Peyer's patch (tissue), 4 donors: ENCODE measurements around the gene PDGFB.

Experiments used
- POLR2A ChIP-seq, 2 donors: fragments of 450-650 bp; IDR thresholded peaks; one replicate each; pipeline ENCODE4 v1.5.1; 2017; ENCODE audit warnings: antibody characterized with exemption in 2 of 2, mild to moderate bottlenecking in 2 of 2, moderate library complexity in 2 of 2
- TF ChIP-seq, protein P1 (sequence below), 6 experiments: fragments of 450-650 bp in 4 of 6; fragments of 200-600 bp in 2 of 6; sonication (generic) in 1 of 6; IDR thresholded peaks; one replicate each; pipeline ENCODE4 v1.5.1; 2017 to 2019; ENCODE audit warnings: antibody characterized with exemption in 6 of 6, mild to moderate bottlenecking in 3 of 6, moderate library complexity in 1 of 6

DNA sequence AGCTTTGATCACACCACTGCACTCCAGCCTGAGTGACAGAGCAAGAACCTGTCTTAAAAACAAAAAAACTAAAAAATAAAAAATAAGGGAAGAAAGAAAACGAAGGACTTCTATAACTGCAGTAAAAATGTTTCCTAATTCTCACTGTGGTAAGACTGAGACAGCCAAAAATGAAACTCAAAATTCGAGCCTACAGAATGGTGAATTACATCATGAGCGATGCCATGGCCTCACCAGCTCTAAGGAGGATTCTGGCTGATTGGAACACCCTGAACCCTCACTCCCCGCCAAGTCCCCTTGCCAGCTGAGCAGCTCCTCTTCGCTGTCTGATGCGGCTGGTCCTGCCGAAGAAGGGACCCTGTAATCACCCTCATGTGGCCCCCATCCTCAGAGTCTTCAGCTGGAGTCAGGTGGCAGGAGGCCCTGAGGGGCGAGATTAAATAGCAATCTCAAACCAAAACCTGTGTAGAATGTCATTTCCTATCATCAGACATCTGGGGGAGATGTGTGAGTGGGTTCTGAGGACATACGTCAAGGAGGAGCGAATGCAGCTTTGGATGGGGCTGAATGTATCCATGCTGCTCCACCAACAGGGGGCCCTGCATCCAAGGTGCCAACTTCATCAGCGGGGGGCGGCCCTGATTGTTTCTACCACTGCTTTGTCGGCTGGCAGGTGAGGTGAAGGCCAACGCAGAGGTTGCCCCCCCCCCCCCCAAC, 29.2 kb downstream of the PDGFB start:
- no peak for TF ChIP-seq POLR2A (IDR thresholded peaks at IDR 0.05)
- TF ChIP-seq, protein P1, sequence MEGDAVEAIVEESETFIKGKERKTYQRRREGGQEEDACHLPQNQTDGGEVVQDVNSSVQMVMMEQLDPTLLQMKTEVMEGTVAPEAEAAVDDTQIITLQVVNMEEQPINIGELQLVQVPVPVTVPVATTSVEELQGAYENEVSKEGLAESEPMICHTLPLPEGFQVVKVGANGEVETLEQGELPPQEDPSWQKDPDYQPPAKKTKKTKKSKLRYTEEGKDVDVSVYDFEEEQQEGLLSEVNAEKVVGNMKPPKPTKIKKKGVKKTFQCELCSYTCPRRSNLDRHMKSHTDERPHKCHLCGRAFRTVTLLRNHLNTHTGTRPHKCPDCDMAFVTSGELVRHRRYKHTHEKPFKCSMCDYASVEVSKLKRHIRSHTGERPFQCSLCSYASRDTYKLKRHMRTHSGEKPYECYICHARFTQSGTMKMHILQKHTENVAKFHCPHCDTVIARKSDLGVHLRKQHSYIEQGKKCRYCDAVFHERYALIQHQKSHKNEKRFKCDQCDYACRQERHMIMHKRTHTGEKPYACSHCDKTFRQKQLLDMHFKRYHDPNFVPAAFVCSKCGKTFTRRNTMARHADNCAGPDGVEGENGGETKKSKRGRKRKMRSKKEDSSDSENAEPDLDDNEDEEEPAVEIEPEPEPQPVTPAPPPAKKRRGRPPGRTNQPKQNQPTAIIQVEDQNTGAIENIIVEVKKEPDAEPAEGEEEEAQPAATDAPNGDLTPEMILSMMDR (IDR thresholded peaks at IDR 0.05): peak in 3 of 6 experiments; percentile 12 to 18 (median 17)
